Subcutaneous abdominal adipose tissue (tissue), 5 donors: ENCODE data around the gene HPN.
"Not testable (repeated sequence)": the region's sequence is repeated elsewhere in the genome, so short reads cannot be mapped to it uniquely, and the experiment has no call there.

ENCODE experiments used
- H3K27ac ChIP-seq: one replicate; pipeline ENCODE4 v1.7.0; 2013; ENCODE audit warnings: low read depth, mild to moderate bottlenecking, inconsistent platforms, low read length, moderate library complexity
- H3K27me3 ChIP-seq, 5 donors: one replicate each; pipeline ENCODE4 v1.7.0; 2013; ENCODE audit warnings: low read length in 5 of 5, inconsistent platforms in 1 of 5; ENCODE audit not compliant: control insufficient read depth in 5 of 5, insufficient read depth in 4 of 5
- H3K36me3 ChIP-seq, 5 donors: one replicate each; pipeline ENCODE4 v1.7.0; 2013; ENCODE audit warnings: low read length in 5 of 5; ENCODE audit not compliant: control insufficient read depth in 5 of 5, insufficient read depth in 5 of 5
- H3K4me1 ChIP-seq, 5 donors: one replicate each; pipeline ENCODE4 v1.7.0; 2013; ENCODE audit warnings: low read length in 5 of 5, mild to moderate bottlenecking in 3 of 5, moderate library complexity in 1 of 5; ENCODE audit not compliant: control insufficient read depth in 5 of 5, insufficient read depth in 5 of 5
- H3K4me3 ChIP-seq, 5 donors: one replicate each; pipeline ENCODE4 v1.7.0; 2013; ENCODE audit warnings: low read length in 5 of 5, low read depth in 1 of 5
- H3K9ac ChIP-seq, 5 donors: one replicate each; pipeline ENCODE4 v1.7.0; 2013; ENCODE audit warnings: low read length in 5 of 5, mild to moderate bottlenecking in 4 of 5, moderate library complexity in 3 of 5
- H3K9me3 ChIP-seq, 5 donors: one replicate each; pipeline ENCODE4 v1.7.0; 2013; ENCODE audit warnings: low read length in 5 of 5; ENCODE audit not compliant: control insufficient read depth in 5 of 5
- donor health status: healthy.
- donor health status: healthy.
- donor health status: healthy.
- donor health status: healthy.
- donor health status: healthy.

HPN gene

DNA sequence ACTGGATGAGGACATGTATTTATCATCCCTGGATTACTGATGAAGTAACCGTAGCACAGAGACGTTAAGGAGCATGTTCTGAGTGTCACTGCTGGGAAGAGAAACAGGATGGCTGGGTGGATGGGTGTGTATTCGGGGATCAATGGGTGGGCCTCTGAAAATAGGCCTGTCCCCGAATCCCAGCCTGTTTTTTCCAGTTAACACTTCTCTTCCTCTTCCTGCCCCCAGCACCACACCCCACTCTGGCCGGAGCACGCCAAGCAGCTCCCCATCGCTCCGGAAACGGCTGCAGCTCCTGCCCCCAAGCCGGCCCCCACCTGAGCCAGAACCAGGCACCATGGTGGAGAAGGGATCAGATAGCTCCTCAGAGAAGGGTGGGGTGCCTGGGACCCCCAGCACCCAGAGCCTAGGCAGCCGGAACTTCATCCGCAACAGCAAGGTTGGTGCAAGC is 32.6 kb upstream of the HPN start:
- Histone ChIP-seq H3K9me3 (no peaks in the 10 kb centered on the region), H3K4me3 (no peak overlapping the region), H3K36me3 (peaks cover 0 to 58% (median 51%) of the 10 kb centered on the region in 5 donors), H3K9ac (no peak overlapping the region), H3K27me3 (no peaks in the 10 kb centered on the region), H3K4me1 (peaks cover 0 to 48% (median 21%) of the 10 kb centered on the region in 5 donors), H3K27ac (no peak overlapping the region)

DNA sequence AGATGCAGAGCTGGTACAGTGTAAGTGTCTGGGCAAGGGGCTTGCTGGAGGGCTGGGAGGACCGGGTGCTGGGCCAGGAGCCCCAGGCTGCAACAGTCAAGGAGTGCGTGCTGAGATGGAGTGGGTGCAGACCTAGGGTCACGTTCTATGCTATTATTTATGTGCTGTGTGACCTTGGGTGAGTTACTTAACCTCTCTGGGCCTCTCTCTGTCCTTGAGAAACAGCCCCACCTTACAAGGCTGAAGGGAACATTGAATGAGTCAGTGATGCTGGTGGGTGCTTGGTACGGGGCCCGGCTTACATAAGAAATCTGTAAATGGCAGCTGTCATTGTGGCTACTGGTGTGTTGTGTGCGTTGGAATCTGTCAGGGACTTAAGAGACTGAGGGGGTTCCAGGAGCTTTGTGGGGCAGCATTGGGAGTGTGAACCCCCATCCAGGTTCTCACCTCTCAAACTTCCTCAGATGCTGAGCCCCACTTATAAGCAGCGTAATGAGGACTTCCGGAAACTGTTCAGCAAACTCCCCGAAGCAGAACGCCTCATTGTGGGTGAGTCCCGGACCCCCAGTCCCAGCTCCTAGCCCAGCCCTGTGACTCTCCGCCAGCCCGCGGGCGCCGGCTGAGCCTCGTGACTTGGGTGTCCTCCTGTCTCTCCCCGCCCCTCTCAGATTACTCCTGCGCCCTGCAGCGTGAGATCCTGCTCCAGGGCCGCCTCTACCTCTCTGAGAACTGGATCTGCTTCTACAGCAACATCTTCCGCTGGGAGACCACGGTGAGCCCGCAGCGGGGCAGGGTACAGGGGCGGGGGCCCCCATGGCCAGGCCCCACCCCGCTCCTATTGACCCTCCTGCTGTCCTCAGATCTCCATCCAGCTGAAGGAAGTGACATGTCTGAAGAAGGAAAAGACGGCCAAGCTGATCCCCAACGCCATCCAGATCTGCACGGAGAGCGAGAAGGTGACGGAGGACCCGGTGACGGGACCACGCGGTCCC is 31.8 kb upstream of the HPN start:
- peaks cover 0 to 53% (median 26%) of the 10 kb centered on the region in 5 donors for H3K4me1 ChIP-seq
- no peak overlapping the region for H3K9ac ChIP-seq
- H3K9me3 ChIP-seq = no peaks in the 10 kb centered on the region
- H3K36me3 ChIP-seq = peaks cover 0 to 66% (median 59%) of the 10 kb centered on the region in 5 donors
- H3K27ac ChIP-seq = no peak overlapping the region
- H3K27me3 ChIP-seq = no peaks in the 10 kb centered on the region
- H3K4me3 ChIP-seq = no peak overlapping the region

DNA sequence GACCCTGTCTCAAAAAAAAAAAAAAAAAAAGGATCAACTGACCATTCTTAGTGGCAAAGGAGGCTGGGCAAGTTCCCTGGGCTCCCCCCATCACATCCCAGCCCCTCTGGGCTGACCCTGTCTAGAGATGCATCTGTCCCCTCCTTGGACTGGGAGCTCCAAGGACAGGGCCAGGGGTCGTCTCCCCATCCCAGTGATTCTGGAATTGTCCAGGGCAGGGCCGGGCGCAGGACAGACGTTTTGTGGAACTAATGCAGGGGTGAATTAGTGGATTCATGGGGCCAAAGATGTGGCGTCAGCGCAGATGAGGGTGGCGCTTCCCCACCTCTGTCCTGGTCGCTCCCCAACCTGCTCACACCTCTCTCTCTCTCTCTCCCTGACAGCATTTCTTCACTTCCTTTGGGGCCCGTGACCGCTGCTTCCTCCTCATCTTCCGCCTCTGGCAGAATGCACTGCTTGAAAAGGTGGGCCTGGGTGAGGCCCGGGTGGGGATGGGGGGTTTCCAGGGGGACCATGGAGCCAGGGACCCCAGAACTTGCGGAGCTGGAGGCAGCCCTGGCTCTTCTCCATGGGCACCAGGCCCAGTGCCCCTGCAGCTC is 30.3 kb upstream of the HPN start:
- no peak overlapping the region for H3K4me3 ChIP-seq
- H3K36me3 ChIP-seq = peaks cover 0 to 71% (median 68%) of the 10 kb centered on the region in 5 donors
- H3K27me3 ChIP-seq = no peaks in the 10 kb centered on the region
- H3K4me1 ChIP-seq = peaks cover 0 to 60% (median 31%) of the 10 kb centered on the region in 5 donors
- peak overlapping the region; percentile 46 for H3K27ac ChIP-seq
- H3K9ac ChIP-seq = peak overlapping the region in 1 of 5 donors; percentile 39
- no peaks in the 10 kb centered on the region for H3K9me3 ChIP-seq

DNA sequence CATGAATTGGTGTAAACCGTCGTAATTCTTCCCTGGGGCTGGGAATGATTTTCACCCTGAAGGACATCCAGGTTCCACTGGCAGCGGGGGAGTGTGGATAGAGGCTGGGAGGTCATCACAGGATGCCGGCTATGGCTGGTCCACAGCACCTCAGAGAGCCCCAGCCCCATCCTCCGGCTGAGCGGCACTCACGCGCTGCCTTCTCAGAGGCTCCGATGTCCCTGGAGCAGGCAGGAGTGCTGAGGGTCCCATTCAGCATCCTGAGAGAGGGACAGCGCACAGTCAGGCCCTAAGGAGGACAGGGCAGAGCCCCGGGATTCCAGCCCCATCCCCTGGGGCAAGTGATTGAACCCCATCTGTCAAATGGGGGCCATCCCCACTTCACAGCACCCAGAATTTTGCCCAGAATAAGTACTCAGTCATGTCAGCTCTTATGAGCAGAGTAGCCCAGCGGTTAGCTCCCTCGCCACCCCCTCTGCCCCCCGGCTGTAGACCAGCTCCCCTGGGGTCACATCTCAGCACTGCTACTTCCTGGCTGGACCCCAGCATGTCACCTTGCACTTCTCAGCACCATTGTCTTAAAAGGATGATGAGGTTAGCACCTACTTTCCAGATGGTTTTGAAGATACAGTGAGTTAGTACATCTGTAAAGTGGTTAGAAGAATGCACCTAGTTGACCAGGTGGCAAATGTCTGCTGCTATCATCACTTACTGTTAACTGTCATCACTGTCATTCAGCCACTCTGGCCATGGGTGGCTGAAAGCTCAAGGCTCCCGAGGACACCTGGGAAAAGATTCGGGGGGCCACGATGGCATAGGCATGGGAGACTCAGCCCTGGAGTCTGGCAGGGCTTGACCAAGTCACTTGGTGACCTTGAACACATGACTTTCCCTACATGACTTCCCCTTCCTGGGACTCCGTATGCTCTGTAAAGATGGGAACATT is 29.5 kb upstream of the HPN start:
- Histone ChIP-seq H3K9ac (peak overlapping the region in 1 of 5 donors; percentile 39), H3K9me3 (no peaks in the 10 kb centered on the region), H3K4me1 (peaks cover 0 to 60% (median 31%) of the 10 kb centered on the region in 5 donors), H3K27ac (peak overlapping the region; percentile 46), H3K4me3 (no peak overlapping the region), H3K36me3 (peaks cover 0 to 69% (median 63%) of the 10 kb centered on the region in 5 donors), H3K27me3 (no peaks in the 10 kb centered on the region)

DNA sequence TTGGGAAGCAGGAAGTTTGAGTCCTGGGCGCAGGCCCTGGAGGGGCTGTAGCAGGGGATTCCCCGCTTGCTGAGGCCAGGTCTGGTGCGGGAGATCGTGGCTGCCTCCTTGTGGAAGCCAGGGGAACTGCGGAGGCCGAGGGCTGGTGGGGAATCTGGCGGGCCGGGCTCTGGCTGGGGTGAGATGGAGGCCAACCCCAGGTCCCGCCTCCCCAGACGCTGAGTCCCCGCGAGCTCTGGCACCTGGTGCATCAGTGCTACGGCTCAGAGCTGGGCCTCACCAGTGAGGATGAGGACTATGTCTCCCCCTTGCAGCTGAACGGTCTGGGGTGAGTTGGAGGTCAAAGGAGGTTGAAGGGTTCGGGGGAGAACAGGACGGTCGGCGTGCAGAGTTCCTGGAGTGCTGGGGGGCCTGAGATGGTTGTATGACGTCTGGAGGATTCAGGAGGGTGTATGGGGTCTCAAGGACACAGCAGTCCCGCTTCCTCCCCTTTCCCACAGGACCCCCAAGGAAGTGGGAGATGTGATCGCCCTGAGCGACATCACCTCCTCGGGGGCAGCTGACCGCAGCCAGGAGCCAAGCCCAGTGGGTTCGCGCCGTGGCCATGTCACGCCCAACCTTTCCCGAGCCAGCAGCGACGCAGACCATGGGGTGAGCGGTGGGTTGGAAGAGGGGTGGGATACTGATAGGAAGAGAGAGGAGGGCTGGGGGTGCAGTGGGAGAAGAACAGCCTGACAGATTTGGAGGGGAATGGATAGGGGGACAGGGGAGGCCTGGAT is 28.3 kb upstream of the HPN start:
- Histone ChIP-seq H3K27ac (no peak overlapping the region), H3K9me3 (no peaks in the 10 kb centered on the region)

DNA sequence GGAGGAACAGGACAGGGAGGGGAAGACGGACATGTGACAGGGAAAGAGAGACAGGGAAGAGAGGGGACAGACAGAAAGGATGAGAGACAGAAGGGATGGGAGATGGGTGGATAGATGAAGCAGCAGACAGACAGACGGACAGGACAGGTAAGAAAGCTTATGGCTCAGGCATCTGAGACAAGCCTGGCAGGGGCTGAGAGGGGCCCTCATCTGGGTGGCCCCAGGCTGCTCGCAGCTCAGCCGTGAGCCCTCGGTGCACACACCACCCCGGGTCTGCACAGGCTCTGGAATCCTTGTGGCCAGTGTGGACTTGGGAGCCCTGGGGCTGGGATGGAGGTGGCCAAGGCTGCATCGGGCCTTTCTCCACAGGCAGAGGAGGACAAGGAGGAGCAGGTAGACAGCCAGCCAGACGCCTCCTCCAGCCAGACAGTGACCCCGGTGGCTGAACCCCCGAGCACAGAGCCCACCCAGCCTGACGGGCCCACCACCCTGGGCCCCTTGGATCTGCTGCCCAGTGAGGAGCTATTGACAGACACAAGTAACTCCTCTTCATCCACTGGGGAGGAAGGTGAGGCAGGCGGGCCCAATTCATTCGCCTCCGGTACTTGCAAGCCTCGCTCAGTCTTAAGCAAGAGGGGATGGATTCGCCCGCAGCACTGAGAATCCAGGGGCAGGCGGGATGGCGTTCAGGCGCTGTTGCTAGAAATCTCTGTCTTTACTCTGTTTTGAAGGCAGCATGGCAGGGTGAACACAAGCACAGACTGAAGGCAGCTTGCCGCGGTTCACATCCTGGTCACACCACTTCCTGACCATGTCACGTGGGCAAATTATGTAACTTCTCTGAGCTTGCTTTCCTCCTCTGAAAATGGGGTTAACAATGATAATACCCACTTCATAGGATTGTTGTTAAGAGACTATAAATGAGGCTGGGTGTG is 27.4 kb upstream of the HPN start:
- Histone ChIP-seq H3K27me3 (no peaks in the 10 kb centered on the region), H3K9ac (no peak overlapping the region), H3K36me3 (peaks cover 0 to 89% (median 75%) of the 10 kb centered on the region in 5 donors), H3K4me1 (peaks cover 0 to 58% (median 34%) of the 10 kb centered on the region in 5 donors), H3K9me3 (no peaks in the 10 kb centered on the region), H3K4me3 (peak overlapping the region in 1 of 5 donors; percentile 16), H3K27ac (no peak overlapping the region)

More for the DNA sequence above, 28.3 kb upstream of the HPN start:
- peaks cover 0 to 60% (median 29%) of the 10 kb centered on the region in 5 donors for H3K4me1 ChIP-seq
- peaks cover 0 to 82% (median 69%) of the 10 kb centered on the region in 5 donors for H3K36me3 ChIP-seq
- H3K4me3 ChIP-seq = no peak overlapping the region
- H3K27me3 ChIP-seq = no peaks in the 10 kb centered on the region
- no peak overlapping the region for H3K9ac ChIP-seq

DNA sequence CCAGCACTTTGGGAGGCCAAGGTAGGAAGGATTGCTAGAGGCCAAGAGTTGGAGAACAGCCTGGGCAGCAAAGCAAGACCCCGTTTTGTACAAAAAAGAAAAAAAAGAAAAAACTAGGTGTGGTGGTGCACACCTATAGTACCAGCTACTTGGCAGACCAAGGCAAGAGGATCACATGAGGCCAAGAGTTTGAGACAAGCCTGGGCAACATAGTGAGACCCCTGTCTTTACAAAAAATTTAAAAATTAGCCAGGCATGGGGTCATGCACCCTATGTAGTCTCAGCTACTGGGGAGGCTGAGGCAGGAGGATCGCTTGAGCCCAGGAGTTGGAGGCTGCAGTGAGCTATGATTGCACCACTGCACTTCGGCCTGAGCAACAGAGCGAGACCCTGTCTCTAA is 26.7 kb upstream of the HPN start:
- H3K9me3 ChIP-seq, H3K9ac ChIP-seq, H3K27ac ChIP-seq, H3K27me3 ChIP-seq, H3K4me3 ChIP-seq: not testable (repeated sequence)
- peaks cover 0 to 89% (median 75%) of the 10 kb centered on the region in 5 donors for H3K36me3 ChIP-seq
- peaks cover 0 to 58% (median 34%) of the 10 kb centered on the region in 5 donors for H3K4me1 ChIP-seq

DNA sequence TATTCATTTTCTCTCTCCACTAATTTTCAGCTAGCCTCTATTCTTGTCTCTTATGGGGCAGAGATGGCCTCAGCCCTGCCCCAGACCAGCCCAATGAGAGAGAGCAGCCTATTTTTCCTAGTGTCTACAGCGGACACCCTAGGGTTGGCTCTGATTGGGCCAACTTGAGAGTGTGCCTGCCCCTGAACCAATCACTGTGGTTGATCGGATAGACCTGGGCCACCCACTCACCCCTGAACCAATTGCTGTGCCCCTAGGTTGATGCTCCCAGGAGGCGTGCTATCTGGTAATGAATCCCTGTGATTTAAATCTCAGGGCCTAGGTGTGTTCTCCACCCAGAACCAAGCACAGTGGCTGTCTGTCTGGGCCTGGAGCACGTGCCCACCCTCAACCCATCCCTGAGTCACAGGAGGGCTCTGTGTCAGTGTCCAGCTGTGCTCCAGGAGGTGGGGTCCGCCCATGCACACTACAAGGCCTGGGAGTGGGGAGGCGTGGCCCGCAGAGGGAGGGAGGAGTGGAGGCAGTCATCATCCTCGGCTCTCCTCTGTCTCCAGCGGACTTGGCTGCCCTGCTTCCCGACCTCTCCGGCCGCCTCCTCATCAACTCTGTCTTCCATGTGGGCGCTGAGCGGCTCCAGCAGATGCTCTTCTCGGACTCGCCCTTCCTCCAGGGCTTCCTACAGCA is 26.1 kb upstream of the HPN start:
- Histone ChIP-seq H3K27ac (no peak overlapping the region), H3K4me1 (peaks cover 0 to 58% (median 34%) of the 10 kb centered on the region in 5 donors), H3K9me3 (no peaks in the 10 kb centered on the region), H3K9ac (peak overlapping the region in 1 of 5 donors; percentile 39), H3K27me3 (no peaks in the 10 kb centered on the region), H3K36me3 (peaks cover 0 to 89% (median 71%) of the 10 kb centered on the region in 5 donors), H3K4me3 (no peak overlapping the region)
